Esophagus squamous epithelium (tissue), 5 donors: ENCODE measurements around the gene NAV2. TPM values are rescaled to one million over a fixed set of nuclear protein-coding genes. Genes with fewer than 3 reads are reported as not detected.
A peak's percentile ranks its signal among the peaks of the same experiment; 100 is the strongest.

Experiments used
- DNase-seq: peaks from one replicate; lab custom pipeline; 2025; lab: John Stamatoyannopoulos, UW
- H3K27ac ChIP-seq, 4 donors: fragments of 200-600 bp; sonication (generic); one replicate each; pipeline ENCODE4 v1.5.1; 2016 to 2019; ENCODE audit warnings: mild to moderate bottlenecking in 1 of 4
- H3K27me3 ChIP-seq, 4 donors: fragments of 200-600 bp; sonication (generic); 1 replicate in 3 of 4; 2 replicates in 1 of 4; pipeline versions ENCODE4 v1.5.1 to v1.6.0; 2017 to 2021; ENCODE audit warnings: antibody characterized with exemption in 1 of 4
- H3K36me3 ChIP-seq, 3 donors: fragments of 200-600 bp; sonication (generic); one replicate each; pipeline ENCODE4 v1.5.1; 2016 to 2019
- H3K4me1 ChIP-seq, 3 donors: fragments of 200-600 bp; sonication (generic); one replicate each; pipeline ENCODE4 v1.5.1; 2017 to 2019
- H3K4me3 ChIP-seq, 4 donors: fragments of 200-600 bp; sonication (generic); 1 replicate in 3 of 4; 2 replicates in 1 of 4; pipeline ENCODE4 v1.5.1; 2016 to 2019; ENCODE audit warnings: mild to moderate bottlenecking in 2 of 4, moderate library complexity in 1 of 4
- H3K9me3 ChIP-seq, 3 donors: fragments of 200-600 bp; sonication (generic); one replicate each; pipeline ENCODE4 v1.5.1; 2016 to 2019
- CTCF ChIP-seq, 6 experiments: fragments of 450-650 bp in 4 of 6; fragments of 200-600 bp in 2 of 6; sonication (generic) in 2 of 6; IDR thresholded peaks; one replicate each; pipeline ENCODE4 v1.5.1; 2016 to 2019; ENCODE audit warnings: antibody characterized with exemption in 6 of 6, mild to moderate bottlenecking in 4 of 6, moderate library complexity in 4 of 6
- POLR2A ChIP-seq, 4 donors: fragments of 450-650 bp; IDR thresholded peaks; one replicate each; pipeline ENCODE4 v1.6.1; 2017; ENCODE audit warnings: antibody characterized with exemption in 4 of 4, mild to moderate bottlenecking in 4 of 4, moderate library complexity in 3 of 4
- WGBS, 2 donors: methylation state at CpG; one replicate each; pipeline ENCODE4 v1.1.5; 2018; 5-methylcytosine and 5-hydroxymethylcytosine counted together
- intact Hi-C: fragments of 100-400 bp; cut with DNase I; formaldehyde crosslinking; loops from one replicate; pipeline ENCODE4 v1.15.0; 2022
- total RNA-seq, 4 donors: library from RNA; depleted of rRNA; stranded (reverse); fragments of >200 nt; gene quantifications; one replicate each; pipeline ENCODE4 v1.1.0, GENCODE V29; 2016
- donor health status: DM: yes; HTN: yes; CAD: no.

The NAV2 gene
- total RNA-seq, 4 donors from 2014 or later, result 4.9 to 19.1 (median 14.6) TPM

GRCh38 chr11:19669511-19669910 lies 43.1 kb upstream of the NAV2 start:
- H3K27ac ChIP-seq, result peak overlapping the region; percentile 74 to 84 (median 80)
- intact Hi-C loops, result no loop called here
- H3K4me1 ChIP-seq, result peaks cover 17 to 99% (median 38%) of the 10 kb centered on the region in 3 donors
- H3K9me3 ChIP-seq, result no peaks in the 10 kb centered on the region
- H3K4me3 ChIP-seq, result no peak overlapping the region
- TF ChIP-seq POLR2A (IDR thresholded peaks at IDR 0.05), result no peak
- no peak for TF ChIP-seq CTCF (IDR thresholded peaks at IDR 0.05)
- 88 to 100% methylated on average over 1 of the region's 1 CpG for WGBS, 2 donors
- no peak for DNase-seq
- H3K36me3 ChIP-seq, result no peaks in the 10 kb centered on the region
- H3K27me3 ChIP-seq, result no peaks in the 10 kb centered on the region

GRCh38 chr11:19670030-19670791 lies 42.4 kb upstream of the NAV2 start:
- 84 to 90% methylated on average over 6 to 8 of the region's 13 CpGs for WGBS, 2 donors
- Histone ChIP-seq H3K9me3 (no peaks in the 10 kb centered on the region), H3K27me3 (no peaks in the 10 kb centered on the region), H3K36me3 (no peaks in the 10 kb centered on the region), H3K4me3 (no peak overlapping the region), H3K4me1 (peaks cover 24 to 100% (median 44%) of the 10 kb centered on the region in 3 donors), H3K27ac (peak overlapping the region; percentile 50 to 84 (median 80))
- intact Hi-C loops, result no loop called here
- no peak for DNase-seq
- TF ChIP-seq CTCF (IDR thresholded peaks at IDR 0.05), result no peak

- intact Hi-C loops, result no loop called here
- Histone ChIP-seq H3K4me1 (peaks cover 42 to 98% (median 65%) of the 10 kb centered on the region in 3 donors), H3K27ac (peak overlapping the region; percentile 32 to 85 (median 82)), H3K27me3 (no peaks in the 10 kb centered on the region), H3K9me3 (no peaks in the 10 kb centered on the region), H3K36me3 (no peaks in the 10 kb centered on the region), H3K4me3 (no peak overlapping the region)
- WGBS, 2 donors, result 42 to 53% methylated on average over 1 to 2 of the region's 2 CpGs
- no peak for DNase-seq
- TF ChIP-seq POLR2A (IDR thresholded peaks at IDR 0.05) (no peak), CTCF (IDR thresholded peaks at IDR 0.05) (no peak)
Observed at GRCh38 chr11:19672586-19673206, 39.9 kb upstream of the NAV2 start.

GRCh38 chr11:19673924-19674729 lies 38.5 kb upstream of the NAV2 start:
- H3K9me3 ChIP-seq, result no peaks in the 10 kb centered on the region
- 39 to 55% methylated on average over 7 to 10 of the region's 14 CpGs for WGBS, 2 donors
- H3K4me3 ChIP-seq, result no peak overlapping the region
- no peaks in the 10 kb centered on the region for H3K36me3 ChIP-seq
- H3K27ac ChIP-seq, result peak overlapping the region; percentile 32 to 85 (median 82)
- TF ChIP-seq CTCF (IDR thresholded peaks at IDR 0.05) (no peak), POLR2A (IDR thresholded peaks at IDR 0.05) (peak in 1 of 4 donors; percentile 16)
- peaks cover 42 to 98% (median 71%) of the 10 kb centered on the region in 3 donors for H3K4me1 ChIP-seq
- intact Hi-C loops, result no loop called here
- DNase-seq, result no peak
- no peaks in the 10 kb centered on the region for H3K27me3 ChIP-seq
